ENCODE results near the gene CIAO2B.

Gene CIAO2B

GRCh38 chr16:66927918-66928649 is 6.1 kb downstream of the CIAO2B start:
- DNase-seq (ENCODE audit: low read depth) = peak; percentile 41
- H3K4me3 ChIP-seq (ENCODE audit: low read length) = no peak overlapping the region
- TF ChIP-seq CTCF (conservative IDR thresholded peaks at IDR 0.05; ENCODE audit: low read length) = no peak

GRCh38 chr16:66926961-66927436 is 7.2 kb downstream of the CIAO2B start:
- no peak overlapping the region for H3K4me3 ChIP-seq (ENCODE audit: low read length)
- DNase-seq (ENCODE audit: low read depth) = peak; percentile 94
- TF ChIP-seq CTCF (conservative IDR thresholded peaks at IDR 0.05; ENCODE audit: low read length) = 0 out of 2 replicates have a peak, but pooled peaks have one; percentile 10

GRCh38 chr16:66926171-66926947 is 7.8 kb downstream of the CIAO2B start:
- DNase-seq (ENCODE audit: low read depth) = no peak
- no peak for TF ChIP-seq CTCF (conservative IDR thresholded peaks at IDR 0.05; ENCODE audit: low read length)
- no peak overlapping the region for H3K4me3 ChIP-seq (ENCODE audit: low read length)

GRCh38 chr16:66925322-66925840 is 8.8 kb downstream of the CIAO2B start, which contains the start of gene RRAD:
RRAD (minus strand) TSS chr16:66925535; CDS start chr16:66925179, 356 bp downstream.
- no peak for TF ChIP-seq CTCF (conservative IDR thresholded peaks at IDR 0.05; ENCODE audit: low read length)
- DNase-seq (ENCODE audit: low read depth) = peak; percentile 44
- H3K4me3 ChIP-seq (ENCODE audit: low read length) = peak within 1 kb of the TSS; percentile 50

- no peak for DNase-seq (ENCODE audit: low read depth)
- no peak; the same call in 1 of the 2 replicates for TF ChIP-seq CTCF (conservative IDR thresholded peaks at IDR 0.05; ENCODE audit: low read length)
- H3K4me3 ChIP-seq (ENCODE audit: low read length) = peak overlapping the region; percentile 50
Observed at GRCh38 chr16:66924527-66925321, 9.5 kb downstream of the CIAO2B start.

GRCh38 chr16:66923866-66924265 is 10.3 kb downstream of the CIAO2B start:
- no peak overlapping the region for H3K4me3 ChIP-seq (ENCODE audit: low read length)
- no peak for DNase-seq (ENCODE audit: low read depth)
- TF ChIP-seq CTCF (conservative IDR thresholded peaks at IDR 0.05; ENCODE audit: low read length) = no peak

All from AG10803 (cell line).